ENCODE data around the gene ARHGEF6.

DNA sequence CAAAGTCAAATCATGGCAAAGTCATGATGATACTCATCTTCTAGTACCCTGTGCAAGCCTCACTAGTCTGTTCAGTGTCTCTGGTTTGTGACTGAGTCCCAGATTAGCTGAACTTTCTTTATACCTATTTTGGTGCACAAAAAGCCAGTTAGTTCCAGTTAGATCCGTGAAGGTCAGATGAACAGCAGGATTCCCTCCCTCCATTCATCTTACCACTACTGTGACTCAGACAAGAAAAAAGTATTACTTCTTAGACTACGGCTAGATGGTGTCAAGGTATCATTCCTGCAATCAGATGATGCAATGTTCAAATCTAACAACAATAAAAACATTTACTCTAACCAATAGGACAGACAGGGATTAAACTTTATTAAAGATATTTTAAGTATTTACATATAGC, 30.4 kb downstream of the ARHGEF6 start:
- TF ChIP-seq, protein P1, sequence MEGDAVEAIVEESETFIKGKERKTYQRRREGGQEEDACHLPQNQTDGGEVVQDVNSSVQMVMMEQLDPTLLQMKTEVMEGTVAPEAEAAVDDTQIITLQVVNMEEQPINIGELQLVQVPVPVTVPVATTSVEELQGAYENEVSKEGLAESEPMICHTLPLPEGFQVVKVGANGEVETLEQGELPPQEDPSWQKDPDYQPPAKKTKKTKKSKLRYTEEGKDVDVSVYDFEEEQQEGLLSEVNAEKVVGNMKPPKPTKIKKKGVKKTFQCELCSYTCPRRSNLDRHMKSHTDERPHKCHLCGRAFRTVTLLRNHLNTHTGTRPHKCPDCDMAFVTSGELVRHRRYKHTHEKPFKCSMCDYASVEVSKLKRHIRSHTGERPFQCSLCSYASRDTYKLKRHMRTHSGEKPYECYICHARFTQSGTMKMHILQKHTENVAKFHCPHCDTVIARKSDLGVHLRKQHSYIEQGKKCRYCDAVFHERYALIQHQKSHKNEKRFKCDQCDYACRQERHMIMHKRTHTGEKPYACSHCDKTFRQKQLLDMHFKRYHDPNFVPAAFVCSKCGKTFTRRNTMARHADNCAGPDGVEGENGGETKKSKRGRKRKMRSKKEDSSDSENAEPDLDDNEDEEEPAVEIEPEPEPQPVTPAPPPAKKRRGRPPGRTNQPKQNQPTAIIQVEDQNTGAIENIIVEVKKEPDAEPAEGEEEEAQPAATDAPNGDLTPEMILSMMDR (IDR thresholded peaks at IDR 0.05), result no peak
- no peak for TF ChIP-seq POLR2A (IDR thresholded peaks at IDR 0.05)
